ENCODE results near the gene RASA3. TPM values are rescaled to one million over a fixed set of nuclear protein-coding genes. Genes with fewer than 3 reads are reported as not detected.

RASA3 gene
- total RNA-seq, 6 experiments from 2014 or later = 3.5 to 7.9 (median 4.6) TPM

DNA sequence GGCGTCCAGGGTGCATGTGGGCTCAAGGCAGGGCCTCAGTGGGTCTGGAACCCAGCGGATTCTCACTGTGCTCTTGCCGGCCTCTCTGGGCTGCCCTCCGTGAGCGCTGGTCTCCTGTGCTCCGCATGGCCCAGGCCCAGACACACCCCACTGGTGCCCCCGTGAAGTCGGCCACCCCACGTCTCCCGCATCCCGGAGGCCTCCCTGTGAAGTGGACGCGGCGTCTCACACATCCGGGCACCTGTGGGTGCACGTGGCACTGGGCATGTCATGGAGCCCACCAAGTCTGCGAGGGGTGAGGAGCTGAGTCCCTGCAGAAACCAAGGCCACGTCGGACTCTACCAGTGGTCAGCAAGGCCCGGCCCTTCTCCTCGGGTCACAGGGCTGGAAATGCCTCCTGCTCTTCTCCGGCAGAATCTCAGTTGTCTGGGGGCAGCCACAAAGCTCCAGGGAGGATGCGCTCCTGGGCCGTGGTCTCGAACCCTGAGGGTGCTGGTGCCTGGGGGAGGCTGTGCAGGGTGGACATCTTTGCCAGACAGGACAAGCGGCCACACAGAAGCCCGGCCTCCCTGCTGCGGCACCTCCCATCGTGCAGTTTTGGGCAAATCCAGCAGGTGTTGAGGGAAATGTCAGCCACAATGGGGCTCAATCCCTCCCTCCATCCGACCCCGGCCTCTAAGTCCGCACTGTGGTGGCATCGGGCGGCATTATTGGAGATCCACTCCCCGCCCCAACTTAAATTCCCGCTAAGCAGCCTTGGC is 160.8 kb downstream of the RASA3 start:
- ATAC-seq = no peak
- 100% methylated on average over 7 of the region's 36 CpGs for WGBS (ENCODE audit: insufficient coverage, low coverage, low lambda C conversion rate, missing lambda C conversion rate)

DNA sequence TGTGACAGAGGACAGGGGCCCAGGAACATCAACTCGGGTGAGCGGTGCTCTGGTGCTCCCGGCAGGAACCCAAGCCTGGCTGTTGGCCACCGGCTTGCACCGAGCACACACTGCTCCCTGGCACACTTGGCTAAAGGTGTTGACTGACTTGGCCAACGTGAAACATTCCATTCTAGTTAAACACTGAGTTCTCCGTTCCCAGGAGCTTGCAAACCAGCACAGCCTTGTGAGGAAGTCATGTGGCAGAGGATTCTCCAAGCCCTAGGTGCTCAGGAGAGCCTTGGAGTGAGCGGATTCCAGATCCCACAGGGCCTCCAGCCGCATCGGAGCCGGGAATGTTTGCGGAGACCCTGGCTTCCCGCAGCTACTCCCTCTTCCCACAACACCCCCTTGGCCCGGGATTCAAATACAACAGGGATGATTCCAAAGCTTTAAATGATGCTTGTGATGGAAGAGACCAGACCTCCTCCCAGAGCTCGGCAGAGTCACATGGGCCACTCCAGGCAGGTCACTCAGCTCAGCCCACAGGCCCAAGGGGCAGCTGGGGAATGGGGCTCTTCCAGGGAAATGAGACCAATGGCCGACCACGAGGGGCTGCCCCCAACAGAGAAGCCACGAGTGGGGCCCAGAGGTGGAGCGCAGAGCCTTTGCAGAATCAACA is 161.5 kb downstream of the RASA3 start:
- no peak overlapping the region for H3K4me3 ChIP-seq
- H3K9me3 ChIP-seq = no peaks in the 10 kb centered on the region
- H3K4me1 ChIP-seq = peaks cover 0 to 22% (median 6%) of the 10 kb centered on the region in 4 donors
- peak; percentile 87 to 91 (median 90) for ATAC-seq
- no peaks in the 10 kb centered on the region for H3K27me3 ChIP-seq
- H3K36me3 ChIP-seq = no peaks in the 10 kb centered on the region
- peak overlapping the region; percentile 59 to 67 (median 60) for H3K27ac ChIP-seq
- intact Hi-C loops (cut with DNase I) = no loop called here
- TF ChIP-seq POLR2A (IDR thresholded peaks at IDR 0.05) = peak; percentile 44
- TF ChIP-seq, protein P1, sequence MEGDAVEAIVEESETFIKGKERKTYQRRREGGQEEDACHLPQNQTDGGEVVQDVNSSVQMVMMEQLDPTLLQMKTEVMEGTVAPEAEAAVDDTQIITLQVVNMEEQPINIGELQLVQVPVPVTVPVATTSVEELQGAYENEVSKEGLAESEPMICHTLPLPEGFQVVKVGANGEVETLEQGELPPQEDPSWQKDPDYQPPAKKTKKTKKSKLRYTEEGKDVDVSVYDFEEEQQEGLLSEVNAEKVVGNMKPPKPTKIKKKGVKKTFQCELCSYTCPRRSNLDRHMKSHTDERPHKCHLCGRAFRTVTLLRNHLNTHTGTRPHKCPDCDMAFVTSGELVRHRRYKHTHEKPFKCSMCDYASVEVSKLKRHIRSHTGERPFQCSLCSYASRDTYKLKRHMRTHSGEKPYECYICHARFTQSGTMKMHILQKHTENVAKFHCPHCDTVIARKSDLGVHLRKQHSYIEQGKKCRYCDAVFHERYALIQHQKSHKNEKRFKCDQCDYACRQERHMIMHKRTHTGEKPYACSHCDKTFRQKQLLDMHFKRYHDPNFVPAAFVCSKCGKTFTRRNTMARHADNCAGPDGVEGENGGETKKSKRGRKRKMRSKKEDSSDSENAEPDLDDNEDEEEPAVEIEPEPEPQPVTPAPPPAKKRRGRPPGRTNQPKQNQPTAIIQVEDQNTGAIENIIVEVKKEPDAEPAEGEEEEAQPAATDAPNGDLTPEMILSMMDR (IDR thresholded peaks at IDR 0.05) = no peak
- 28% methylated on average over 8 of the region's 19 CpGs for whole genome bisulfite sequencing (ENCODE audit: insufficient coverage, low coverage, low lambda C conversion rate, missing lambda C conversion rate)
- peak; percentile 85 to 94 (median 90) for DNase-seq

More for the DNA sequence above, 160.8 kb downstream of the RASA3 start:
- intact Hi-C loops (cut with DNase I) = no loop called here
- Histone ChIP-seq H3K36me3 (no peaks in the 10 kb centered on the region), H3K27me3 (no peaks in the 10 kb centered on the region), H3K4me3 (no peak overlapping the region), H3K9me3 (no peaks in the 10 kb centered on the region), H3K27ac (peak overlapping the region; percentile 59 to 67 (median 60)), H3K4me1 (peaks cover 0 to 22% (median 6%) of the 10 kb centered on the region in 4 donors)
- TF ChIP-seq, protein P1 (IDR thresholded peaks at IDR 0.05) = no peak
- no peak for TF ChIP-seq POLR2A (IDR thresholded peaks at IDR 0.05)
- peak; percentile 17 to 55 (median 41) for DNase-seq

DNA sequence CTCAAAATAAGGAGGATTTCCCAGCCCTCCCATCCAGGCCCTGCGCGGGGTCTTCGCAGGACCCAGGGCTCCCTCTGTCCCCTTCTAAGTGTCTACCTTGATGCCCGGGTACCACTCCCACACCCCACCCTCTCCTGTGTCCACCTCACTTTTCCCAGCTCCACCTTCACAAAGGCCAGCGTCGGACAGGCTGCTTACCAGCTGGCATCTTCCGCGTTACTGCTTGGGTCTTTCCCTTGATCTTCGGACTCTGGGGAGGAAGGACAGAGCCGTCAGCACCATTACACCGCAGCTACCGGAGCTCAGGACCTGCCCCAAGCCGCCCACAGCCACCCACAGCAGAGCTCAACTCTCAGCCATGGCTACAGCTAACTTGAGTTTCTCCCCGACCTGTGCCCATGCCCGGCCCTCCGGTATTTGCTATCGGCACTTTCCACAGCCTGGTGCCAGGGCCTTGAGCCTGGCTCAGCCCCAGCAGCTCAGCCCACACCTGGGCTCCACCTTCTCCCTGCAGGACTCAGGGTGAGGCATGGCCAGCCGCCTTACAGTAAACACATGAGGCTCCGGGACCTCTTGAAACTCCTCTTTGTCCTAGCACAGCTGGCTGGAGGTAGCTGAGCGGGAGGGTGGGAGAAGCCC is 162.3 kb downstream of the RASA3 start:
- Histone ChIP-seq H3K27me3 (no peaks in the 10 kb centered on the region), H3K9me3 (no peaks in the 10 kb centered on the region), H3K4me1 (peaks cover 0 to 22% (median 6%) of the 10 kb centered on the region in 4 donors), H3K36me3 (no peaks in the 10 kb centered on the region), H3K4me3 (no peak overlapping the region), H3K27ac (peak overlapping the region in 2 of 3 donors; percentile 12 to 67)
- TF ChIP-seq POLR2A (IDR thresholded peaks at IDR 0.05) = peak; percentile 54
- TF ChIP-seq, protein P1 (IDR thresholded peaks at IDR 0.05) = no peak
- 23% methylated on average over 13 of the region's 20 CpGs for WGBS (ENCODE audit: insufficient coverage, low coverage, low lambda C conversion rate, missing lambda C conversion rate)
- intact Hi-C loops (cut with DNase I) = no loop called here
- peak; percentile 75 to 89 (median 88) for DNase-seq
- ATAC-seq = peak; percentile 77 to 85 (median 82)

DNA sequence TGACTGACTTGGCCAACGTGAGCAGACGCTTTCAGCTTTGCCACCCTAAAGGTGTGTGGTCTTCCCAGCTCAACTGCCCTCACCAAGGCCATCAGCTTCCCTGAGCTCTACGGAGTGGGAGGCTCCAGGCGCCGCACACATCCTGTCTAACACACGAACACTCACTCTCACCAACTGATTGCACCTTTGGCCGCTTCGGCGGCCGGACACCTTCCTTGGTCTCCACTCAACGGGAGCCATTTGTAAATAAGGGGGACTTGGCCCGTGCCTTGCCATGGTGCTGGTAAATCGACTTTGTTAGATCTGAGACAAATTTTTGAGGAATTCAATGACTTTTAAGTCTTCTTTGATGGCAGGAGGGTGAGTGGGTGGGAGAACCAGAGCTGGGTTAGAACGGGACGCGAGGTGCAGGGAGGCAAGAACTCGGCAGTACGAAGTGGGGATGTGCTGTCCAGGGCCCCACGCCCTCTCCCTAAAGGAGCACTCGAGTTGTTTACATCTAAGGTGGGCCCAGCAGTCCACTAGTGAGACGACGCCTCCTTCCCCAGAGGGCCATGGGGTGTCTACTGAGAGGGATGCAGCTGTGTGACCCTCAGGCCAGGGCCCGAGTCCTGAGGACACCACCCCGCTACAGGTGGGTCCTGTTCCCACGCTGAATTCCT is 163.0 kb downstream of the RASA3 start:
- no peaks in the 10 kb centered on the region for H3K36me3 ChIP-seq
- peak overlapping the region in 2 of 3 donors; percentile 12 to 67 for H3K27ac ChIP-seq
- ATAC-seq (no peak), DNase-seq (peak in 2 of 3 donors; percentile 12 to 52)
- peaks cover 0 to 22% (median 6%) of the 10 kb centered on the region in 4 donors for H3K4me1 ChIP-seq
- no peaks in the 10 kb centered on the region for H3K9me3 ChIP-seq
- 91% methylated on average over 7 of the region's 25 CpGs for WGBS (ENCODE audit: insufficient coverage, low coverage, low lambda C conversion rate, missing lambda C conversion rate)
- intact Hi-C loops (cut with DNase I) = no loop called here
- H3K4me3 ChIP-seq = no peak overlapping the region
- no peaks in the 10 kb centered on the region for H3K27me3 ChIP-seq
- TF ChIP-seq POLR2A (IDR thresholded peaks at IDR 0.05) = no peak
- TF ChIP-seq, protein P1 (IDR thresholded peaks at IDR 0.05) = no peak

Data from right lobe of liver (tissue), 6 donors.